Stromal cell of bone marrow (primary cell): ENCODE results near the gene ANKRD60.
A peak's percentile ranks its signal among the peaks of the same experiment; 100 is the strongest.

Experiments used
- DNase-seq: peaks from one replicate; pipeline ENCODE4 v3.0.0-alpha.2; 2012; ENCODE audit warnings: low read depth

The ANKRD60 gene

GRCh38 chr20:58244517-58245030, 16.1 kb upstream of the ANKRD60 start:
- no peak for DNase-seq

- no peak for DNase-seq
These were observed 15.4 kb upstream of the ANKRD60 start for GRCh38 chr20:58243653-58244410.

- no peak for DNase-seq
These were observed 14.4 kb upstream of the ANKRD60 start for GRCh38 chr20:58242824-58243223.

GRCh38 chr20:58241766-58242465, 13.5 kb upstream of the ANKRD60 start:
- no peak for DNase-seq

GRCh38 chr20:58240471-58240870, 12.0 kb upstream of the ANKRD60 start:
- no peak for DNase-seq

GRCh38 chr20:58239216-58239615, 10.8 kb upstream of the ANKRD60 start:
- DNase-seq: no peak

- no peak for DNase-seq
These were observed 10.0 kb upstream of the ANKRD60 start for GRCh38 chr20:58238490-58238889.

- DNase-seq: peak; percentile 82
These were observed 9.1 kb upstream of the ANKRD60 start for GRCh38 chr20:58237318-58238132.

- peak; percentile 42 for DNase-seq
These were observed 8.3 kb upstream of the ANKRD60 start for GRCh38 chr20:58236612-58237317.

- no peak for DNase-seq
These were observed 6.6 kb upstream of the ANKRD60 start for GRCh38 chr20:58235010-58235409.

GRCh38 chr20:58233881-58234528, 5.6 kb upstream of the ANKRD60 start:
- DNase-seq: no peak

GRCh38 chr20:58233393-58233792, 4.9 kb upstream of the ANKRD60 start:
- DNase-seq: no peak

- no peak for DNase-seq
These were observed 3.2 kb upstream of the ANKRD60 start for GRCh38 chr20:58231683-58232082.

- no peak for DNase-seq
These were observed 845 bp upstream of the ANKRD60 start for GRCh38 chr20:58229198-58229798.

- DNase-seq: no peak
These were observed 360 bp downstream of the ANKRD60 start for GRCh38 chr20:58228103-58228483.

- DNase-seq: no peak
These were observed 906 bp downstream of the ANKRD60 start for GRCh38 chr20:58227391-58228102.

- no peak for DNase-seq
These were observed 2.8 kb downstream of the ANKRD60 start for GRCh38 chr20:58225452-58226200.

GRCh38 chr20:58224974-58225373, 3.5 kb downstream of the ANKRD60 start:
- DNase-seq: no peak

GRCh38 chr20:58224097-58224496, 4.4 kb downstream of the ANKRD60 start:
- DNase-seq: no peak
